Natural killer cell (primary cell): ENCODE results near the gene LRPPRC. TPM values are rescaled to one million over a fixed set of nuclear protein-coding genes. Genes with fewer than 3 reads are reported as not detected.

Experiments
- ATAC-seq, 3 donors: fragments of 150-1000 bp in 2 of 3; fragments of 200-7000 bp in 1 of 3; cut with Tn5 transposase; 1 replicate in 1 of 3; 2 replicates in 2 of 3; pipeline ENCODE4 v1.10.0; 2021; ENCODE audit warnings: mild to moderate bottlenecking in 2 of 3, moderate library complexity in 2 of 3
- DNase-seq, 2 donors: peaks; one replicate each; pipeline versions ENCODE4 v3.0.0 to v3.0.0-alpha.2; 2013 to 2021; ENCODE audit warnings: mixed read lengths in 1 of 2
- H3K27ac ChIP-seq: one replicate; pipeline ENCODE4 v1.5.1; 2013; ENCODE audit warnings: mild to moderate bottlenecking, low read length
- H3K27me3 ChIP-seq: one replicate; pipeline ENCODE4 v1.6.1; 2013; ENCODE audit warnings: low read length; ENCODE audit not compliant: control insufficient read depth, insufficient read depth
- H3K36me3 ChIP-seq: one replicate; pipeline ENCODE4 v1.6.1; 2013; ENCODE audit warnings: low read length; ENCODE audit not compliant: control insufficient read depth, insufficient read depth
- H3K4me1 ChIP-seq: one replicate; pipeline ENCODE4 v1.6.1; 2013; ENCODE audit warnings: low read length; ENCODE audit not compliant: control insufficient read depth, insufficient read depth
- H3K4me3 ChIP-seq: one replicate; pipeline ENCODE4 v1.5.1; 2013; ENCODE audit warnings: low read length
- H3K9me3 ChIP-seq: one replicate; pipeline ENCODE4 v1.6.1; 2013; ENCODE audit warnings: low read length; ENCODE audit not compliant: control insufficient read depth, insufficient read depth
- H3K27ac Mint-ChIP-seq, 2 donors: one replicate each; pipeline ENCODE4 v1.8.0; 2022; ENCODE audit warnings: mild to moderate bottlenecking in 2 of 2, mixed read lengths in 2 of 2, moderate library complexity in 1 of 2
- H3K27me3 Mint-ChIP-seq, 2 donors: one replicate each; pipeline ENCODE4 v1.8.0; 2022; ENCODE audit warnings: low read depth in 2 of 2, mixed read lengths in 2 of 2
- H3K36me3 Mint-ChIP-seq: one replicate; pipeline ENCODE4 v1.8.0; 2022; ENCODE audit warnings: mixed read lengths
- H3K4me1 Mint-ChIP-seq, 2 donors: one replicate each; pipeline ENCODE4 v1.8.0; 2022; ENCODE audit warnings: mixed read lengths in 2 of 2
- H3K4me3 Mint-ChIP-seq: one replicate; pipeline ENCODE4 v1.8.0; 2022; ENCODE audit warnings: mild to moderate bottlenecking, moderate library complexity, mixed read lengths
- H3K9me3 Mint-ChIP-seq, 2 donors: one replicate each; pipeline ENCODE4 v1.8.0; 2022; ENCODE audit warnings: mixed read lengths in 2 of 2
- WGBS: methylation state at CpG from one replicate; pipeline ENCODE4 v1.1.7; 2013; ENCODE audit warnings: missing lambda C conversion rate; ENCODE audit not compliant: insufficient coverage; 5-methylcytosine and 5-hydroxymethylcytosine counted together
- intact Hi-C: fragments of 100-400 bp; cut with micrococcal nuclease; formaldehyde crosslinking; loops from one replicate; pipeline ENCODE4 v1.14.2; 2022
- total RNA-seq, 4 donors: library from RNA; stranded (reverse); fragments of 120-200 nt in 1 of 4; gene quantifications; one replicate each; pipeline versions ENCODE4 v1.2.3 to v1.2.4, GENCODE V29; 2013 to 2022
- TF ChIP-seq, protein P1 (sequence below): fragments of 200-600 bp; IDR thresholded peaks from one replicate; pipeline ENCODE4 v1.8.0; 2022; ENCODE audit warnings: antibody characterized with exemption

Gene LRPPRC
- total RNA-seq: 10 to 100 TPM; 43.5 to 53.8 (median 48.4) TPM
- total RNA-seq (2013): 76.3 TPM

DNA sequence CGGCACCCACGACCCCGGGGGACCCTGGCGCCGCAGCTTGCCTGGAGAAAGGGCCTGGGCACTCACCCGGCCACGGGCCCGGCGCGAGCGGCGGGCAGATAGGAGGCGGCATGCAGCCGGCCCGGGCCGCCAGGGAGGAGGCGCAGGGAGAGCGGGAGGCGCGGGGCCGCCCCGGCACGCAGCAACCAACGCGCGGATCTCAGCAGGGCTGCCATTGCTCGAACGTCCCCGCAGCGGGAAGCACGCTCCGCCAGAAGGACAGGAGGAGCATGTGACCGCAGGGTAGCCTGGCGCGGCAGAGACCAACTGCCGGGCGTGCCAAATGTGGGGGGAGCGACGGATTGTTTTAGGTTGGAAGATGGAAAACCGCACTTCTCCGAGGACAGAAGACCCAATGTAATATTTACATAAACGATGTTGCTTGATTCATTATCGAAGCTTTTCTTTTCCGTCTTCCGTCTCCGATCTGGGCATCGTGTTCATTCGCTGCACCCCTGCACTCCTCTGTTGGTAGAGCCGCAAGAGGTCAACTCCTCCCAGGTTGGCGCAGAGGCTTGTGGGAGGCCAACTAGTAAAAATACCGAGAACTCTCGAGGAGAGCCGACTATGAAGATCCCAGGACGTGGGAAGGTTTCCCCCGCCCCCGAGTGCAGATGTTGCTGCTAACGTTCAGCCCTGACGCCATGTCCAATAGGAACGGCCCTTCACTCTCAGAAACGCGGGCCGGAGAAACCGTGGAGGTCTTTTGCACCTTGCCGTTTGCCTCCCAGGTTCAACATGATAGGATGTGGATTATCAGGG lies at the start of gene LRPPRC:
Gene LRPPRC (minus strand): TSS at position 257 of the 801 bp plus-strand sequence. CDS start 42 bp downstream, at position 215.
- Mint-ChIP-seq H3K4me3 (peak within 1 kb of the TSS; percentile 91), H3K36me3 (no peaks in the 10 kb centered on the region), H3K9me3 (no peaks in the 10 kb centered on the region), H3K27ac (peak within 1 kb of the TSS; percentile 93 to 97), H3K27me3 (peaks cover 0 to 3% of the 10 kb centered on the region in 2 donors), H3K4me1 (peaks cover 44 to 52% of the 10 kb centered on the region in 2 donors)
- Histone ChIP-seq H3K27ac (peak within 1 kb of the TSS; percentile 89), H3K9me3 (no peaks in the 10 kb centered on the region), H3K27me3 (no peaks in the 10 kb centered on the region), H3K4me1 (peaks cover 21% of the 10 kb centered on the region), H3K4me3 (peak within 1 kb of the TSS; percentile 94), H3K36me3 (peaks cover 8% of the 10 kb centered on the region)
- intact Hi-C loops: loop anchor here (1.0 kb wide), 2 partner anchors 172 to 365 kb away; partner anchors contain the start of genes CAMKMT, PPM1B and PREPL
- DNase-seq (peak; percentile 78 to 96), ATAC-seq (peak; percentile 94 to 98 (median 95))
- TF ChIP-seq, protein P1, sequence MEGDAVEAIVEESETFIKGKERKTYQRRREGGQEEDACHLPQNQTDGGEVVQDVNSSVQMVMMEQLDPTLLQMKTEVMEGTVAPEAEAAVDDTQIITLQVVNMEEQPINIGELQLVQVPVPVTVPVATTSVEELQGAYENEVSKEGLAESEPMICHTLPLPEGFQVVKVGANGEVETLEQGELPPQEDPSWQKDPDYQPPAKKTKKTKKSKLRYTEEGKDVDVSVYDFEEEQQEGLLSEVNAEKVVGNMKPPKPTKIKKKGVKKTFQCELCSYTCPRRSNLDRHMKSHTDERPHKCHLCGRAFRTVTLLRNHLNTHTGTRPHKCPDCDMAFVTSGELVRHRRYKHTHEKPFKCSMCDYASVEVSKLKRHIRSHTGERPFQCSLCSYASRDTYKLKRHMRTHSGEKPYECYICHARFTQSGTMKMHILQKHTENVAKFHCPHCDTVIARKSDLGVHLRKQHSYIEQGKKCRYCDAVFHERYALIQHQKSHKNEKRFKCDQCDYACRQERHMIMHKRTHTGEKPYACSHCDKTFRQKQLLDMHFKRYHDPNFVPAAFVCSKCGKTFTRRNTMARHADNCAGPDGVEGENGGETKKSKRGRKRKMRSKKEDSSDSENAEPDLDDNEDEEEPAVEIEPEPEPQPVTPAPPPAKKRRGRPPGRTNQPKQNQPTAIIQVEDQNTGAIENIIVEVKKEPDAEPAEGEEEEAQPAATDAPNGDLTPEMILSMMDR: no peak
- WGBS: under 1% methylated on average over 64 of the region's 64 CpGs

DNA sequence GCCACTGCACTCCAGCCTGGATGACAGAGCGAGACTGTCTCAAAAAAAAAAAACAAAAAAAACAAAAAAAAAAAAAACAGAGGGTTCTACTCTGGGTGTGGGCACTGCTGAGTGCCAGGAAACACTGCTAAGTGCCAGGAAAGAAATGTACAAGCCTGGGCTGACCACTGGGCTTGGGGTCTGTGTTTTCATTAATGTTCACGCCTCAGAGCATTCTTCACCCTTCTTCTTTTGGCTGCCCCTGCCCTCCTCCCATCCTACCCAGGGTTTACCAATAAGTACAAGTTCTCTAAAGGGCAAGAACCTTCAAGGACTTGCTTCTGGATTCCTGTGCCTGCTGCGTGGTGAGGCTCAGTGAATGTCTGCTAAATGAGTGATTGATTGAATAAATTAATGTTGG lies 49.3 kb upstream of the LRPPRC start:
- Histone ChIP-seq H3K4me3 (no peak overlapping the region), H3K4me1 (peaks cover 6% of the 10 kb centered on the region), H3K36me3 (no peaks in the 10 kb centered on the region), H3K9me3 (no peaks in the 10 kb centered on the region), H3K27ac (no peak overlapping the region), H3K27me3 (no peaks in the 10 kb centered on the region)
- intact Hi-C loops: no loop called here
- WGBS: 75% methylated on average over 2 of the region's 3 CpGs
- TF ChIP-seq, protein P1: no peak
- no peaks in the 10 kb centered on the region for H3K36me3 Mint-ChIP-seq
- H3K27me3 Mint-ChIP-seq: peaks cover 5 to 13% of the 10 kb centered on the region in 2 donors
- H3K27ac Mint-ChIP-seq: no peak overlapping the region
- no peak for ATAC-seq
- H3K4me1 Mint-ChIP-seq: no peaks in the 10 kb centered on the region
- DNase-seq: no peak
- no peak overlapping the region for H3K4me3 Mint-ChIP-seq
- H3K9me3 Mint-ChIP-seq: no peaks in the 10 kb centered on the region

DNA sequence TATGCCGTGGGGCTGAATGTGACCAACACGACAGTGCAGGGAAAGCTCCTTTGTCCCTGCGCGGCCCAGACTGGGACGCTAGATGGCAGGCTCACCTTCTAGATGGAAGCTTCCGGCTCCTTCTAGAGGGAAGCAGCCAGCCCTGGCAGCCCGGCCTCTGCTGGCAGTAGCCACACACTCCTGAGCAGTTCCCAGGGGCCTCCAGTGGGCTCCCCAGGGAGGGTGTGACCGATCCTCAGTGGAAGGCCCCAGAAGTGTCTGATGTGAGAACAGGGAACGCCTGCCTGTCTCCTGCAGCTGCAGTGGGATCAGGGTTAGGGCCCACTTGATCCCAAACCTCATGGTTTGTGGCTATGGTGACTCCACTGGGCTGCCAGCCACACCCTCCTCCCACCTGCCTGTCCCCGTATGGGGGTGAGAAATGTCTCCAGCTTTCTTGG lies 48.5 kb upstream of the LRPPRC start:
- Mint-ChIP-seq H3K4me3 (no peak overlapping the region), H3K4me1 (no peaks in the 10 kb centered on the region), H3K27ac (no peak overlapping the region), H3K9me3 (no peaks in the 10 kb centered on the region), H3K27me3 (peaks cover 5 to 17% of the 10 kb centered on the region in 2 donors), H3K36me3 (no peaks in the 10 kb centered on the region)
- Histone ChIP-seq H3K27ac (no peak overlapping the region), H3K9me3 (no peaks in the 10 kb centered on the region), H3K27me3 (no peaks in the 10 kb centered on the region), H3K4me1 (peaks cover 6% of the 10 kb centered on the region), H3K4me3 (no peak overlapping the region), H3K36me3 (no peaks in the 10 kb centered on the region)
- intact Hi-C loops: loop anchor here (5.0 kb wide), 1 partner anchor 298 kb away; no protein-coding TSS in a partner anchor
- WGBS: 7% methylated on average over 9 of the region's 10 CpGs
- ATAC-seq (peak; percentile 92 to 100 (median 100)), DNase-seq (peak; percentile 48 to 84)
- TF ChIP-seq, protein P1: peak; percentile 62
